ENCODE results near the gene CYP51A1.

GRCh38 chr7:92141161-92141560 lies 6.9 kb upstream of the CYP51A1 start:
- TF ChIP-seq CTCF (IDR thresholded peaks at IDR 0.05) (no peak), EZH2phosphoT487 (IDR thresholded peaks at IDR 0.05) (no peak), EZH2 (IDR thresholded peaks at IDR 0.05) (no peak)

All from neural progenitor cell (in vitro differentiated cells).